OCI-LY3 (cell line): Measurements from ENCODE around the gene FRG2.

Experiments
- CTCF ChIP-seq: fragments of 200-600, 300-600 bp; sonication (generic); IDR thresholded peaks from 2 replicates; pipeline ENCODE4 v1.5.1; 2014; ENCODE audit warnings: antibody characterized with exemption, low read length, low read depth
- EZH2phosphoT487 ChIP-seq: fragments of 200-600 bp; shearing (Covaris generic); IDR thresholded peaks from 2 replicates; pipeline ENCODE4 v1.6.1; 2018; ENCODE audit warnings: antibody characterized with exemption, mixed run types, low read depth

GRCh38 chr4:189988877-189989431 lies 38.1 kb downstream of the FRG2 start:
- TF ChIP-seq CTCF (no peak), EZH2phosphoT487 (no peak)
